Prostate gland (tissue), 2 donors: ENCODE measurements around the gene BASP1.

Experiments used
- POLR2A ChIP-seq: fragments of 450-650 bp; IDR thresholded peaks from one replicate; pipeline ENCODE4 v1.6.1; 2016; ENCODE audit warnings: antibody characterized with exemption, mild to moderate bottlenecking
- POLR2AphosphoS5 ChIP-seq: sonication (generic); formaldehyde crosslinking; IDR thresholded peaks from one replicate; pipeline ENCODE4 v1.6.1; 2017; ENCODE audit warnings: antibody characterized with exemption
- TF ChIP-seq, protein P1 (sequence below), 4 experiments: fragments of 200-600 bp in 2 of 4; fragments of 450-650 bp in 2 of 4; sonication (generic) in 2 of 4; IDR thresholded peaks; 1 replicate in 3 of 4; 2 replicates in 1 of 4; pipeline ENCODE4 v1.5.1; 2016 to 2019; ENCODE audit warnings: antibody characterized with exemption in 4 of 4, mild to moderate bottlenecking in 2 of 4, moderate library complexity in 2 of 4

DNA sequence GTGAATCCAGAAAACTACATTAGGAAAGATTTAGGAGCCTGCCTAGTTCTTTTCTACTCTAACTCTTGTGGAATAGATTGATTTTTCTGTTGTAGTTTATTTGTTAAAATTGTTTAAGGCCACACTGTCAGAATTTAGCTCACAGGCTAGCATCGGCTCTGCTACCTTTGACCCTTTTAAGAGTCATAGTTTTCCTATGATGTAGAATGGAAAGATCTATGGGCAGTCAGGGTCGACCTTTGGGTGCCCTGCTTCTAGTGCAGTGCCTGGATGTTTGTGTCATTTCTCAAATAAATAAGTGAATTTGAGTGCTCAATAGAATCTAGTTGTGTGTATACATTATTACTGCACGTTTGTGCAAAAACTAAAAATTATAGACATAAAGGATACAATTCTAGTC lies 38.7 kb downstream of the BASP1 start:
- TF ChIP-seq POLR2A (no peak), POLR2AphosphoS5 (no peak)
- TF ChIP-seq, protein P1, sequence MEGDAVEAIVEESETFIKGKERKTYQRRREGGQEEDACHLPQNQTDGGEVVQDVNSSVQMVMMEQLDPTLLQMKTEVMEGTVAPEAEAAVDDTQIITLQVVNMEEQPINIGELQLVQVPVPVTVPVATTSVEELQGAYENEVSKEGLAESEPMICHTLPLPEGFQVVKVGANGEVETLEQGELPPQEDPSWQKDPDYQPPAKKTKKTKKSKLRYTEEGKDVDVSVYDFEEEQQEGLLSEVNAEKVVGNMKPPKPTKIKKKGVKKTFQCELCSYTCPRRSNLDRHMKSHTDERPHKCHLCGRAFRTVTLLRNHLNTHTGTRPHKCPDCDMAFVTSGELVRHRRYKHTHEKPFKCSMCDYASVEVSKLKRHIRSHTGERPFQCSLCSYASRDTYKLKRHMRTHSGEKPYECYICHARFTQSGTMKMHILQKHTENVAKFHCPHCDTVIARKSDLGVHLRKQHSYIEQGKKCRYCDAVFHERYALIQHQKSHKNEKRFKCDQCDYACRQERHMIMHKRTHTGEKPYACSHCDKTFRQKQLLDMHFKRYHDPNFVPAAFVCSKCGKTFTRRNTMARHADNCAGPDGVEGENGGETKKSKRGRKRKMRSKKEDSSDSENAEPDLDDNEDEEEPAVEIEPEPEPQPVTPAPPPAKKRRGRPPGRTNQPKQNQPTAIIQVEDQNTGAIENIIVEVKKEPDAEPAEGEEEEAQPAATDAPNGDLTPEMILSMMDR (IDR thresholded peaks at IDR 0.05), result no peak
